ENCODE measurements around the gene KRTAP10-6. TPM values are rescaled to one million over a fixed set of nuclear protein-coding genes. Genes with fewer than 3 reads are reported as not detected.

Gene KRTAP10-6
- total and polyA plus RNA-seq, 2 experiments from 2014 or later: not detected

DNA sequence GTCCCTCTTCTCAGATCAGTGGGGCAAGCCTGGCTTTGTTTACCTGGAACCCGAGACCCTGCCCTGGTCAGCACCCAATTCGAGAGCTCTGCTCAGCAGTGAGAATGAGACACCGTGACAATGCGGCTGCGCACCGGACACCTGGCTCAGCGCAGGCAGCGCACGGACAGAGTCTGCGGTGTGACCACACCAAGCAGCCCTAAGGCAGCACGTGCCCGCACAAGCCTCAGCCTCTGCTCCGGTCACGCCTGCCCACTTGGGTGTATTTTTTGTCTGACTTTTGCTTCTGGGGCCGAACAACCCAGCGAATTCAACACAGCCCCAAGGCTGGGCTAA, 24.3 kb upstream of the KRTAP10-6 start:
- DNase-seq (ENCODE audit: low spot score): no peak
- Histone ChIP-seq H3K4me1 (ENCODE audit: insufficient read depth) (no peaks in the 10 kb centered on the region), H3K36me3 (replicated peaks; ENCODE audit: insufficient read depth, low read depth) (no peaks in the 10 kb centered on the region), H2AFZ (no peak overlapping the region), H3K9me2 (replicated peaks; ENCODE audit: insufficient read depth) (no peaks in the 10 kb centered on the region), H4K20me1 (ENCODE audit: insufficient read depth, poor library complexity, severe bottlenecking) (no peaks in the 10 kb centered on the region), H3K9me3 (ENCODE audit: low read depth) (no peaks in the 10 kb centered on the region), H3K27me3 (no peaks in the 10 kb centered on the region), H3K27ac (no peak overlapping the region), H3K79me2 (no peaks in the 10 kb centered on the region), H3K4me2 (no peak overlapping the region), H3K4me3 (no peak overlapping the region)
- WGBS (ENCODE audit: low lambda C conversion rate, missing lambda C conversion rate): 86% methylated on average over 16 of the region's 16 CpGs
- TF ChIP-seq EZH2 (IDR thresholded peaks at IDR 0.05; ENCODE audit: borderline replicate concordance) (no peak), EZH2phosphoT487 (IDR thresholded peaks at IDR 0.05; ENCODE audit: low read depth, severe bottlenecking, unreplicated experiment) (no peak)
- TF ChIP-seq, protein P1, sequence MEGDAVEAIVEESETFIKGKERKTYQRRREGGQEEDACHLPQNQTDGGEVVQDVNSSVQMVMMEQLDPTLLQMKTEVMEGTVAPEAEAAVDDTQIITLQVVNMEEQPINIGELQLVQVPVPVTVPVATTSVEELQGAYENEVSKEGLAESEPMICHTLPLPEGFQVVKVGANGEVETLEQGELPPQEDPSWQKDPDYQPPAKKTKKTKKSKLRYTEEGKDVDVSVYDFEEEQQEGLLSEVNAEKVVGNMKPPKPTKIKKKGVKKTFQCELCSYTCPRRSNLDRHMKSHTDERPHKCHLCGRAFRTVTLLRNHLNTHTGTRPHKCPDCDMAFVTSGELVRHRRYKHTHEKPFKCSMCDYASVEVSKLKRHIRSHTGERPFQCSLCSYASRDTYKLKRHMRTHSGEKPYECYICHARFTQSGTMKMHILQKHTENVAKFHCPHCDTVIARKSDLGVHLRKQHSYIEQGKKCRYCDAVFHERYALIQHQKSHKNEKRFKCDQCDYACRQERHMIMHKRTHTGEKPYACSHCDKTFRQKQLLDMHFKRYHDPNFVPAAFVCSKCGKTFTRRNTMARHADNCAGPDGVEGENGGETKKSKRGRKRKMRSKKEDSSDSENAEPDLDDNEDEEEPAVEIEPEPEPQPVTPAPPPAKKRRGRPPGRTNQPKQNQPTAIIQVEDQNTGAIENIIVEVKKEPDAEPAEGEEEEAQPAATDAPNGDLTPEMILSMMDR (IDR thresholded peaks at IDR 0.05; ENCODE audit: poor library complexity): no peak

DNA sequence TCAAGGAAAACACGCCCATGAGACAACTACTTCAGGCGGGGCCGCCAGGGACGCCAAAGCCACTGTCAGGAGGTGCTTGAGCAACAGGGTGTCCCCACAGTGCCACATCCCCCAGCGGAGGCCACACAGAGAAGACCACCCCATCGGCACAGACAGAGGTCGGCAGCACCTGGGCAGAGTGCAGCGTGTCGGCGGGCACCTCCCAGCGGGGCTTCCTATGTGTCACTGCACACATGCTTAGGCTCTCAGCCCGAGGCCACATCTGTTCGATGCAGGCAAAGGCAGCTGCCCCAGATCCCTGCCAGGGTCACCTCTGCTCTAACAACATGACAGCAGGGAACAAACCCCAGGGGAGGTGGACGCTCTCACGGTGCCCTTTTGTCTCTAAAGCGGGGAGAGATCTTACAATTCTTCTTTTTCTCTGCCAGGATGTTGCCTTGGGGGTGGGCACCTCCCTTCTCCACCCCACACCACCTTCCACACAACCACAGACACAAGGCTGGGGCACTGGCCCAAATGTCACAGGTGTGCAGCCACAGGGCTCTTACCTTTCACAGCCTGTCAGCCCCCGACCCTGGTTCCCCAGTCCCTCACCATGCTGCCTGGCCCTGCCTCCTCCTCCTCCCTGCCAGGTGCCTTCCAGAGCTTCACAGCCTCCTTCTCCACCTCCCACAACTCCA, 23.7 kb upstream of the KRTAP10-6 start:
- H4K20me1 ChIP-seq (ENCODE audit: insufficient read depth, poor library complexity, severe bottlenecking): no peaks in the 10 kb centered on the region
- no peak for DNase-seq (ENCODE audit: low spot score)
- H3K4me3 ChIP-seq: no peak overlapping the region
- 89% methylated on average over 17 of the region's 17 CpGs for WGBS (ENCODE audit: low lambda C conversion rate, missing lambda C conversion rate)
- no peaks in the 10 kb centered on the region for H3K9me2 ChIP-seq (replicated peaks; ENCODE audit: insufficient read depth)
- no peak overlapping the region for H3K27ac ChIP-seq
- H3K4me1 ChIP-seq (ENCODE audit: insufficient read depth): no peaks in the 10 kb centered on the region
- no peaks in the 10 kb centered on the region for H3K9me3 ChIP-seq (ENCODE audit: low read depth)
- TF ChIP-seq, protein P1 (IDR thresholded peaks at IDR 0.05; ENCODE audit: poor library complexity): no peak
- TF ChIP-seq EZH2 (IDR thresholded peaks at IDR 0.05; ENCODE audit: borderline replicate concordance) (no peak), EZH2phosphoT487 (IDR thresholded peaks at IDR 0.05; ENCODE audit: low read depth, severe bottlenecking, unreplicated experiment) (no peak)
- no peaks in the 10 kb centered on the region for H3K27me3 ChIP-seq
- no peak overlapping the region for H3K4me2 ChIP-seq
- H2AFZ ChIP-seq: no peak overlapping the region
- H3K79me2 ChIP-seq: no peaks in the 10 kb centered on the region
- H3K36me3 ChIP-seq (replicated peaks; ENCODE audit: insufficient read depth, low read depth): no peaks in the 10 kb centered on the region

DNA sequence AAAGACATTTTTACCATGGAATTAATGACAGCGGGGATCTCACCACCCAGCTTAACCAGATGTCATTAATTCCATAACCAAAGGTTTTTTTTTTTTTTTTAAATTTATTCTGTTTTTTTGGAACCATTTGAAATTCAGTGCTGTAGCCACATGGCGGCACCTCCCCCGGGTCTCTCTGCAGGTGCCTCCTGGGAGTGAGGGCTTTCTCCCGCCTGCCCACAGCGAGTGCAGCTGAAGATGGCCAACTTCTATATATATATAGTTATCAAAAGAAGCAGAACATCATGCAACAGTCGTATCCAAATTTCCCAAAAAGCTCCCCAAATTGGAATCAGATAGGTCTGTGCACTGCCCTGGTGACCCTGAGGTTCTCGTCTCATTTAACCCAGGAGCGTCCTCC, 23.2 kb upstream of the KRTAP10-6 start:
- Histone ChIP-seq H3K27ac (no peak overlapping the region), H4K20me1 (ENCODE audit: insufficient read depth, poor library complexity, severe bottlenecking) (no peaks in the 10 kb centered on the region), H3K79me2 (no peaks in the 10 kb centered on the region), H3K9me3 (ENCODE audit: low read depth) (no peaks in the 10 kb centered on the region), H3K27me3 (no peaks in the 10 kb centered on the region), H3K4me1 (ENCODE audit: insufficient read depth) (no peaks in the 10 kb centered on the region), H3K9me2 (replicated peaks; ENCODE audit: insufficient read depth) (no peaks in the 10 kb centered on the region), H3K36me3 (replicated peaks; ENCODE audit: insufficient read depth, low read depth) (no peaks in the 10 kb centered on the region), H3K4me2 (no peak overlapping the region), H2AFZ (no peak overlapping the region), H3K4me3 (no peak overlapping the region)
- DNase-seq (ENCODE audit: low spot score): no peak
- TF ChIP-seq, protein P1 (IDR thresholded peaks at IDR 0.05; ENCODE audit: poor library complexity): no peak
- no peak for TF ChIP-seq EZH2phosphoT487 (IDR thresholded peaks at IDR 0.05; ENCODE audit: low read depth, severe bottlenecking, unreplicated experiment)
- 87% methylated on average over 8 of the region's 8 CpGs for WGBS (ENCODE audit: low lambda C conversion rate, missing lambda C conversion rate)
